ENCODE results near the gene ME3.
"Not testable (repeated sequence)": the region's sequence is repeated elsewhere in the genome, so short reads cannot be mapped to it uniquely, and the experiment has no call there.

ME3 gene

GRCh38 chr11:86551288-86552092 lies 120.9 kb downstream of the ME3 start:
- no peak for DNase-seq

DNA sequence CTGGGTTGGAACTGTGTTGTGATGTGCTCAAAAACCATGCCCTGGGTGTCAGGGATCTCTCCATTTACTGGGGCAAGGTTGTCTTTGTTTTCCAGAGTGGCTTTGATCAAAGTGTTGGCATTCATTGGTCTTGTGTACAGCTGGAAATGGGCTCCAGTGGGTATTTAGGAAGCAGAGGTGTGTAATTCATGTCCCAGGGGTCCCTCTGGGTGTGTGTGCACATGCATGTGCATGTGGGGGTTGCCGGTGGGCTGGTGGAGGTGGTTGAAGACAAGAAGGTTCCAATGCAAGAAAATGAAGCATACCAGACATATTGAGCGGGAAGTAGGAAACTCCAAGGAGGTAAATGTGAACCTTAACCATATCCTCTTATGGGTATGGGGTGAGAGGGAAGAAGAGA lies 121.7 kb downstream of the ME3 start:
- no peak for DNase-seq

- DNase-seq: no peak
Observed at GRCh38 chr11:86548271-86548917, 124.0 kb downstream of the ME3 start.

DNA sequence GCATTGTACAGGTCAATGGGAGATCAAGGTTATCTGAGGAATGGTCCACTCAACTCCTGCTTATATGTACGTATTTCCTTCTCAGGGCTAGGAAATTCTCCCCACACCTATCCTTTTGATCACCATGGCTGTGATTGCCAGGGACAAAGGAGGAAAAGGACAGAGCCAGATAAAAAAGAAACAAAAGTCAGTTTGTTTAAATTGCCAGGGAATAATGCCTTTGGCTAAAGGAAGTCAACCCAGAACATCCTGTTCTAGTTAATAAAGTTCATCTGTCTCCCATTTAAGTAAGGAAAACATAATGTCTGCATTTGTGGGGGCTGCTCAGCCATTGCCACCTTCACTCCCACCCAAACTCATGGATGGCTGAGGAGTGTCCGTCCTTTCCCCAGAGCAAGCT lies 124.7 kb downstream of the ME3 start:
- no peak for DNase-seq

DNA sequence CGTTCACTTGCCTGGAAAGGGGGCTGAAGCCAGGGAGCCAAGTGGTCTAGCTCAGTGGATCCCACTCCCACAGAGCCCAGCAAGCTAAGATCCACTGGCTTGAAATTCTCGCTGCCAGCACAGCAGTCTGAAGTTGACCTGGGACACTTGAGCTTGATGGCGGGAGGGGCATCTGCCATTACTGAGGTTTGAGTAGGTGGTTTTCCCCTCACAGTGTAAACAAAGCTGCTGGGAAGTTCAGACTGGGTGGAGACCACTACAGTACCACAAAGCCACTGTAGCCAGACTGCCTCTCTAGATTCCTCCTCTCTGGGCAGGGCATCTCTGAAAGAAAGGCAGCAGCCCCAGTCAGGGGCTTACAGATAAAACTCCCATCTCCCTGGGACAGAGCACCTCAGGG lies 131.1 kb downstream of the ME3 start:
- DNase-seq: not testable (repeated sequence)

GRCh38 chr11:86538223-86538548 lies 134.2 kb downstream of the ME3 start:
- DNase-seq: no peak

DNA sequence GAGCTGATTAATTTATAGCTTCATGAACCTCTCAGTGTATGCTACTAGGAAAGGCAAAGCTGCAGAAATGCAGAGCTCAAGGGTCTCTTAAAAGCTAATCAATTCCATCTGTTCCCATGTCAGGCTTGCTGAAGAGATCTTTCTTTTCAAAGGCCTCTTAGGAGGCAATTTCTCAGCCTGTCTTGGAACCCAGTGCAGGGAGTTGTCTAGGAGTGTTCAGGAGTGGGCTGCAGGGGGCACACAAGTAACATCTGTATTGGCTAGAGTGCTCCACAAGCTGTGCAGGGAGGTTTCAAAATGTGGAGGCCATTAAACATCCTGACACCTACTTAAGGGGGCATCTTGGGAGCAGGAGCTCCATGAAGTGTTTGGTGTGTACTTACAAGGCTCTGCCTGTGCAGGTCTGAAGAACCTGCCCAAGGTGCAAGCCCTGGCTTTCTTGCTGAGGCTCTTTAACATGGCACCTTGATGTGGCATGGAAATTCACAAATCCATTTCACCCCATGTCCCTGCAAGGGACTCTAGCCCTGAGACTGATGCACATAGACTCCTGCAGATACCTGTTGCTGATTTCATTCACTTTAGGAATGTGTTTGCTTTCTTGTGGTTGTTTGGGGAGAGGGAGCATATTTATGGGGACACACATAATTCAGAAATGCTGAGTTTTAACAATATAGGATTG lies 134.7 kb downstream of the ME3 start:
- no peak for DNase-seq

GRCh38 chr11:86535773-86536172 lies 136.6 kb downstream of the ME3 start:
- DNase-seq: no peak

DNA sequence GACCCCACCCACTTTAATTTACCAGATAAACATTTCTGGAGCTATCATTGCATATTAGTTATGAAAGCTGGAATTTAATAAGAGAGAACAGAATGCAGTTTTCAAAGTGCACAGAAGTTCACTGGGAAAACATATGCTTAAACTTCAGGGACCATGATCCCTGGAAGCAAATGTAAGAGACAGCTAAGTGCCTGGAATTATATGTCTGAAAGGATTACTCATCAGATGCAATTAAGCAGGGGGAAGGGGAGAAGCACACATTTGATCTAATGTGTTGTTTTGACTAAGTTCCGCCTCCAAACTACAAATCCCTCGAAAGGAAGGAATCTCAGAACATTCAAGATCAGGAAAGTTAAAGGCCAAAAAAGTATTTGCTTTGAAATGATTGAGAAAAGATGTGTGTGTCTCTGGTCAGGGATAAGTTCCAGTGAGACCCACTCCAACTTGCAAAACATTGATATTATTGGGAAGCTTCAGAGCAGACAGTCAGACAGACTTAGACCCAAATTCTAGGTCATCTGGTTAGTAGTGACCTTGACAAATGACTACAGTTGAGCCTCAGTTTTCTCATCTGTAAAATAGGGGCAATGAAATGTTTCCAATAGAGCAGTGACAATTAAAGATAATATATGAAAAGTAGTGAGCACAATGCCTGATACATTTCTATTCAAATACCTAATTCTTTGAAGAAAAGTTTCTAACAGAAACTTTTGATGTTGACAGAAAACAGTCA lies 147.6 kb downstream of the ME3 start:
- DNase-seq: no peak

DNA sequence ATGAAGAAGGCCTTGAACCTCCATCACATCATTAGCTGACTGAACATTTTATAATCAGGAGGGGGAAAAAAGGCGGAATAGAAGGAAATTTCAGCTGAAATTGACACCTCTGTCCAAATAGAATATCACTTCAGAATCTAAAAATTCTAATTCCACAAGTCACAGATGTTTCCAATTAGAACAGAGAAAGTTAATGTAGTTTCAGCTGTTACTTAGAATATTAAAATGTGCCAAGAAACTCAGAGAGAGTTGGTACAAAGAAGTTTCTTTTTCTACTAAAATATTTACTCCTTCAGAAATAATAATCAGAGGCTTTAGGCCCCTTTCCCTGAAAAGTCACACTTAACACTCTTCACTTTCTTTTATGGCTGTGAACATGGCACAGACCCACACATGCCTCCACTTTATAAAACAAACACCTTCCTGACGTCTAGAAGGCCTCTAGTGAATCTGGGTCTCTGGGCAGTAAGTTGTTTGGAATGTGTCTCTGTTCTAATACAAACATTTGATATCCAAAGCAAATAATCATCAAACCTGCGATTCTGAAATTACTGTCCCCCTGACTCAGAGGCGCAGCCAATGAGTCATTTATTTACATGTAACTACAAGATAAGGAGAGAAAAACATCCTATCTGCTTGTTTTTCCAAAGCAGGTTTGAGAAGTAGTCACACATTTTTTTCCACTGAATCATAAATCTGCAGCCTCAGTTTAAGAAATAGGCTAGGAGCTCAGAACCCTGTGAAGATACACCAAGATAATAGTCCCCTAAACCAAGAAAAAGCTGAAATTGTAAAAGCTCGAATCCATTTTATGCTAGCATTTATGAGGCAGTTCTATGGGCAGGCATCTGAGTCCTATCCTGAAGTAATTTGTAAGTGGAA lies 148.4 kb downstream of the ME3 start:
- no peak for DNase-seq

DNA sequence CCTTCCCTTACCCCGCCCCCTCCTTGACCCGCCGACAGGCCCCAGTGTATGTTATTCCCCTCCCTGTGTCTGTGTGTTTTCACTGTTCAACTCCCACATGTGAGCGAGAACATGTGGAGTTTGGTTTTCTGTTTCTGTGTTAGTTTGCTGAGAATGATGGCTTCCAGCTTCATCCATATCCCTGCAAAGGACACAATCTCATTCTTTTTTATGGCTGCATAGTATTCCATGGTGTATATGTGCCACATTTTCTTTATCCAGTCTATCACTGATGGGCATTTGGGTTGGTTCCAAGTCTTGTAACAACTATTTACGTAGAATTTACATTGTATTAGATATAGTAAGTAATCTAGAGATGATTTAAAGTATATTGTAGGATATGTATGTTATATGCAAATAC lies 149.9 kb downstream of the ME3 start:
- DNase-seq: not testable (repeated sequence)

DNA sequence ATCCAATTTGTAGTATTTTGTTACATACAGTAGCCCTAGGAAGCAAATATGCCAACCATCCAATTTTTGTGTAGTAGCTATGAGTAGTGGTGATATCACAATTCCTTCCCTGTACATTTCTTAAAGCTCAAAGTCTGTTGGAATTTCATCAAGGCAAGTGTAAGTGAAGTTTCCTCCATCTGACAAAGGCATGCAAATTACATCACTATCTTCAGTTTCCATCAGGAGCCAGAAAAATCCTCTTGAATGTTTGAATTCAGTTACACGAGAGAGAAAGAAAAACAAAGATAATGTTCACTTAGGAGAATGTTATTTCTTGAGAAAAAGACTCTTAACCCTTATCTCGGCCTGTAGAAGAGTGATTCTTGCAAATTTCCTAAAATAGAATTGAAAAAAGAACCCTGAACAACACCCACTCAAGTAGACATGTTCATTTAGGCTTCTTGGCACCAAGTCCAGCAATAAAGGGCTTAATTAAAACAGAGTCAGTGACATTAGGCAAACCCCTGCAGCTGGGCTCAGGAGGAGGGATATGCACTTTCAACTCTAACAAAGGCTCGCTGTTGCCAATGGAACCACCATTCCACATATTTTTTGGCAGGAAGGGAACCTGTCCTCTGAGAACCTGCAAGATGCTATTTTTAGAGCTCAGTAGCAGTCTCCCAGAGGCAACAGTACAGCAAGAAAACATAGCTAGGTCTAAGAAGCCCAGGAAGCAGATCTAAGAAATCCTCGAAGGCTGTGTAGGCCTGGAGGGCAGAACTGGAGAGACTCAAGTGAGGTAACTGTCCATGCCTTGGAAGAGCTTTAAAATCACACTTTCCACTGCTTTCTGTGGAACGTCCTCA lies 153.1 kb downstream of the ME3 start:
- no peak for DNase-seq

DNA sequence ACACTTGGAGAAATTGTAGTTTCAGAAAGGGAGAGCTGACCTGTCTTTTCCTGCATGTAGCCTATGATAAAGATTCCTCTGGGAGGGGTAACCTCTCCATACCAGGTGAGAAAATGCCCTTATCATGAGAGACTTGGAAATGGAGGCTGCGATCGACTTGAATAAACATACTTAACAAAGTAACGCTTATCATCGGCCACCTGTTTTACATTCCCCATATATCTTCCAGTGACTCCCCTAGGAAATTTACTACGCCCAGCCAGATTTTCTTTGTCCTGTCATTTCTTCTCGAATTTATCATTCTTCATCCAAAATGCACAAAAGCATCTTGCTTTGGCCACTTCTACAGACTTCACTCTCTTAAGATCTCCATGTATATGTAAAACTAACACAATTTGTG lies 154.2 kb downstream of the ME3 start:
- DNase-seq: no peak

GRCh38 chr11:86517557-86517956 lies 154.9 kb downstream of the ME3 start:
- DNase-seq: no peak

DNA sequence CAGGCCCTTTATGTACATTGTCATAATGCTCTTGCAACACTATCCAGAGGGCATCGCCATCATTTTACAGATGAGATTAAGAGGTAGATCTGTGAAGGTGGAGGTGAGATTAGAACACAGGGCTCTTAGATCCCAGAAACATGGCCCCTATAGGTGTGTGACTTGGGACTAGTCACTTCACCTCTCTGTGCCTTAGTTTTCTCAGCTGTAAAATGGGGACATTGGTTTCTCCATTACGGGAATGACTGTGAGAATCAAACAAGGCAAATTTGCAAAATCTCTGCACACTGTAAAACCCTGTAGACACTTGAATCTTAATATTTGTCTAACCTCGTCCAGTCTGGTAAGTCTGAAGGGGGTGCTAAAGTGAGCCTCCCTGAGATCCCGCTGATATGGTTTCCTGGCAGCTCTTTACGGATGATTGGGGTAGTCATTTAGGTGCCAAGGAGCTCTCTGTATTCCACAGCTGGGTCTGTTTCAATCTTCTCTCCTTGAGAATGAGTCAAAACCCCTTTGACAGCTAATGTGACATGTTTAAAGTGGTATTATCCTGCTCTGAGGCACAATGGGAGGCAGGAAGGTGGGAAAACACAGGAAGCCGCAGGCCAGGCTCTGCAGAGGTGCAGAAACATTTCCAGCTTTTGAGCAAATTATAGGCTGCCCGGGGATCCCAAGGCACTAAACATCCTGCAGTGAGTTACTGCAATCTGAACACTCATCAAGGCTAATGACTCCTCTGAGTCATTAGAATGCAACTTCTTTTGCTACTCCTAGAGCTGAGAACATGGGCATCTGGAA lies 156.9 kb downstream of the ME3 start:
- DNase-seq: no peak

- no peak for DNase-seq
Observed at GRCh38 chr11:86514453-86514852, 158.0 kb downstream of the ME3 start.

DNA sequence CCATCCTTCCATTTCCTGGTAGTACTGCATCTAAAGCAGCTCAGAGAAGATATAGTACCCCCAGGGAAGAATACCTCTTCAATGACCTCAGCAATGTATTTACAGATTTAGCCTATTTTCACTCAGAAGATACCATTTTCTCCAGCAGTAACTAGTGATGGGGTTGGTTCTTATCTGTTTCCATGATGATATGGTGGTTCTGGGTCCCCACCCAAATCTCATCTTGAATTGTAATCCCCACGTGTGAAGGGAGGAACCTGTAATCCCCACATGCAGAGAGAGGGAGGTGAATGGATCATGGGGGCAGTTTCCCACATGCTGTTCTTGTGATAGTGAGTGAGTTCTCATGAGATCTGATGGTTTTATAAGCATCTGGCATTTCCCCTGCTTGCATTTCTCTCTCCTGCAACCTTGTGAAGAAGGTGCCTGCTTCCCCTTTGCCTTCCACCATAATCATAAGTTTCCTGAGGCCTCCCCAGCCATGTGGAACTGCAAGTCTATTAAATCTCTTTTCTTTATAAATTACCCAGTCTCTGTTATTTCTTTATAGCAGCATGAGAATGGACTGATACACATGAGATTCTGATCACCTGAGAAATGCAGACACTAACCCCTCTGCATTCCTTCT lies 158.6 kb downstream of the ME3 start:
- DNase-seq: no peak

DNA sequence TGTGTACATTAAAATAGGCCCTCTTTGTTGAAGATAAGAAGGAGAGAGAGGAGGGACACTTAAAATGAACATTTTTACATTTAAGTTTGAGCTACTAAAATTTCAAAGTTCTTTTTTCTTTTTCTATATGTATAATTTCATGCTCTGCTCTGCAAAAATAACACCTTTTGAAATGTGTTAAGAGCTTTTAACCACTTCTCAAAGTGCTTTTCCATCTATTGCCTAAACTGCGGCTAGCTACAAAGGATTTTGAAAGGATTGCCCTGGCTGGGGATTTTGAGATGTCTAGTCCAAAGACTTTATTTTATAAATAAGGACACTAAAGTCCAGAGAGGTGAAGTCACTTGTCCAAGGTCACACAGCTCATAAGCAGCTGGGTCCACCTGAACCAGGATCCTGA lies 159.3 kb downstream of the ME3 start:
- DNase-seq: no peak

- DNase-seq: no peak
Observed at GRCh38 chr11:86511086-86511551, 161.3 kb downstream of the ME3 start.

DNA sequence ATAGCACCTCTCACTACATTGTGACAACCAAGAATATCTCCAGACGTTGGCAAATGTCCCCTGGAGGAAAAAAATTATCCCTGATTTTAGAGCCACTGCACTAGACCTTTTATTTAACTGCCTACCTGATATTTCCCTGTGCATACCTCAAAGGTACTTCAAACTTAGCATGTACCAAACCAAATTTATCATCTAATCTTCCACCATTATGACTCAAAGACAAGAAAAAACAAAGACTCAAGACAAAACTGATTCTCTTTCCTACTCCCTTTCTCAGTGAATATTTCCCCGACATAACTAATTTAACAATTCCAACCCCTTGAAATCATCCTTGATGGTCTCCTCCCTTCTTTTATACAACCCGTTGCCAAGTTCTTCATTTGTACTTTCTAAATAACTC lies 161.7 kb downstream of the ME3 start:
- no peak for DNase-seq
